ENCODE data around the gene XKR7. TPM values are rescaled to one million over a fixed set of nuclear protein-coding genes. Genes with fewer than 3 reads are reported as not detected.

Gene XKR7
- total RNA-seq, 1 donor from 2014 or later: 0.07 TPM

DNA sequence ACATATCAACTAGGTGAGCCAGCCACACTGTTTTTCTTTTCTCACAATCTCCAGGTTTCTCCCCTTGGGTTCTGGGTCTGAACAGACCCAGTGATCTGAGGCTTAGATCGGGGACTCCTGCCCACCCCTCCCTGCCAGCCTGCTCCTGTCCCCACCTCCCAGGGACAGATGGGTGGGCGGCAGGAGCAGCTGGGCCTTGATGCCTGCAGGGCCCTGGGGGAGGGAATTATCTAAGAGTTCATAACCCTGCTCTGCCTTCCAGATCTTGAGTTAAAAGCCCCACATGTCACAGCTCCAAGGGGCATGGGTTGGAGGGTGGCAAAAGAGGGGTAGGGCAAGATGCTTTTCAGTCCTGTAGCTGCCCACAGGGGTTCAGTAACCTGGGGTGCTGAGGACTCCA lies 5.2 kb upstream of the XKR7 start:
- Histone ChIP-seq H3K9me3 (ENCODE audit: low read depth) (no peaks in the 10 kb centered on the region), H3K4me1 (peaks cover 5% of the 10 kb centered on the region), H3F3A (ENCODE audit: low read depth) (peaks cover 13% of the 10 kb centered on the region), H3K27me3 (peaks cover 97% of the 10 kb centered on the region), H3K4me3 (no peak overlapping the region), H4K20me1 (ENCODE audit: low read depth) (no peaks in the 10 kb centered on the region), H3K4me2 (no peak overlapping the region), H3K36me3 (no peaks in the 10 kb centered on the region), H2AFZ (replicated peaks) (no peak overlapping the region), H3K9ac (no peak overlapping the region), H3K79me2 (ENCODE audit: low read depth) (no peaks in the 10 kb centered on the region), H3K27ac (no peak overlapping the region)
- Mint-ChIP-seq H3K9me3 (no peaks in the 10 kb centered on the region), H3K27ac (no peak overlapping the region), H3K36me3 (no peaks in the 10 kb centered on the region), H3K27me3 (ENCODE audit: insufficient read depth, low read depth) (peaks cover 36% of the 10 kb centered on the region), H3K4me1 (peaks cover 5% of the 10 kb centered on the region), H3K4me3 (no peak overlapping the region)
- no peak for DNase-seq (ENCODE audit: low spot score)
- TF ChIP-seq EZH2 (IDR thresholded peaks at IDR 0.05): no peak
- TF ChIP-seq EZH2phosphoT487 (IDR thresholded peaks at IDR 0.05): no peak
- no peak for TF ChIP-seq CTCF (IDR thresholded peaks at IDR 0.05)

DNA sequence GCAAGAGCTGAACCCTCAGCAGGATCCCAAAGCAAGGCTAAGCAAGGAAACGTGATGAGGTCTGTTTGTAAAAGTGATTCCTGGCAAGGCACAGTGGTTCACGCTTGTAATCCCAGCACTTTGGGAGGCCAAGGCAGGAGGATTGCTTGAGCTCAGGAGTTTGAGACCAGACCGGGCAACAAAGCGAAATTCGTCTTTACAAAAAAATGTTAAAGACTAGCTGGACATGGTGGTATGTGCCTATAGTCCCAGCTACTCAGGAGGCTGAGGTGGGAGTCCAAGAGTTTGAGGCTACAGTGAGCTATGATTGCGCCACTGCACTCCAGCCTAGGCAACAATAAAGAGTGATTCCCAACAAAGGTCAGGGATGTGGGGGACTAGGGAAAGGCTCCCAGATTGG lies 4.1 kb upstream of the XKR7 start:
- no peak overlapping the region for H2AFZ ChIP-seq (replicated peaks)
- no peak overlapping the region for H3K4me3 Mint-ChIP-seq

GRCh38 chr20:31966991-31967655 lies 828 bp upstream of the XKR7 start:
- H3K36me3 Mint-ChIP-seq: no peaks in the 10 kb centered on the region
- peaks cover 32% of the 10 kb centered on the region for H3F3A ChIP-seq (ENCODE audit: low read depth)
- peak overlapping the region; percentile 76 for H3K4me3 Mint-ChIP-seq
- H3K9me3 Mint-ChIP-seq: no peaks in the 10 kb centered on the region
- H3K4me2 ChIP-seq: peak overlapping the region; percentile 94
- peaks cover 28% of the 10 kb centered on the region for H4K20me1 ChIP-seq (ENCODE audit: low read depth)
- H3K4me1 ChIP-seq: peaks cover 11% of the 10 kb centered on the region
- H3K27me3 Mint-ChIP-seq (ENCODE audit: insufficient read depth, low read depth): peaks cover 49% of the 10 kb centered on the region
- H3K36me3 ChIP-seq: no peaks in the 10 kb centered on the region
- no peak overlapping the region for H3K27ac Mint-ChIP-seq
- peak overlapping the region; percentile 72 for H3K4me3 ChIP-seq
- no peak overlapping the region for H3K27ac ChIP-seq
- TF ChIP-seq EZH2phosphoT487 (IDR thresholded peaks at IDR 0.05): no peak
- TF ChIP-seq CTCF (IDR thresholded peaks at IDR 0.05): no peak
- TF ChIP-seq EZH2 (IDR thresholded peaks at IDR 0.05): no peak
- H3K9me3 ChIP-seq (ENCODE audit: low read depth): no peaks in the 10 kb centered on the region
- no peak for DNase-seq (ENCODE audit: low spot score)
- no peak overlapping the region for H2AFZ ChIP-seq (replicated peaks)
- no peak overlapping the region for H3K9ac ChIP-seq
- no peaks in the 10 kb centered on the region for H3K79me2 ChIP-seq (ENCODE audit: low read depth)
- peaks cover 95% of the 10 kb centered on the region for H3K27me3 ChIP-seq
- H3K4me1 Mint-ChIP-seq: peaks cover 13% of the 10 kb centered on the region

More for the DNA sequence above, 4.1 kb upstream of the XKR7 start:
- H3K9me3 Mint-ChIP-seq: no peaks in the 10 kb centered on the region
- Histone ChIP-seq H3K4me1 (peaks cover 5% of the 10 kb centered on the region), H3K79me2 (ENCODE audit: low read depth) (no peaks in the 10 kb centered on the region), H3K4me3 (no peak overlapping the region), H3K27me3 (peaks cover 92% of the 10 kb centered on the region), H3K27ac (no peak overlapping the region), H3K36me3 (no peaks in the 10 kb centered on the region), H3K9me3 (ENCODE audit: low read depth) (no peaks in the 10 kb centered on the region), H3K9ac (no peak overlapping the region), H3F3A (ENCODE audit: low read depth) (peaks cover 18% of the 10 kb centered on the region), H3K4me2 (no peak overlapping the region), H4K20me1 (ENCODE audit: low read depth) (peaks cover 4% of the 10 kb centered on the region)
- no peak for TF ChIP-seq CTCF (IDR thresholded peaks at IDR 0.05)
- no peak for TF ChIP-seq EZH2 (IDR thresholded peaks at IDR 0.05)
- peaks cover 40% of the 10 kb centered on the region for H3K27me3 Mint-ChIP-seq (ENCODE audit: insufficient read depth, low read depth)
- H3K4me1 Mint-ChIP-seq: peaks cover 9% of the 10 kb centered on the region
- no peaks in the 10 kb centered on the region for H3K36me3 Mint-ChIP-seq
- H3K27ac Mint-ChIP-seq: no peak overlapping the region
- DNase-seq (ENCODE audit: low spot score): no peak

All from neural progenitor cell (in vitro differentiated cells).